ENCODE data around the gene UBE2D2.

GRCh38 chr5:139575313-139575646 is 14.1 kb downstream of the UBE2D2 start:
- TF ChIP-seq CTCF (IDR thresholded peaks at IDR 0.05) (no peak), POLR2AphosphoS5 (IDR thresholded peaks at IDR 0.05) (no peak), POLR2A (IDR thresholded peaks at IDR 0.05) (no peak), EP300 (IDR thresholded peaks at IDR 0.05) (no peak)

All from gastroesophageal sphincter (tissue), 3 donors.